DOHH2 (cell line): ENCODE data around the gene AKAP7.

Source experiments
- H3F3A ChIP-seq: fragments of 200-600 bp; sonication (generic), shearing (Covaris generic); 2 replicates; pipeline ENCODE4 v1.6.0; 2016; ENCODE audit warnings: antibody characterized with exemption, mild to moderate bottlenecking; ENCODE audit not compliant: control insufficient read depth, insufficient read depth
- H3K27ac ChIP-seq: fragments of 200-600 bp; sonication (generic); 2 replicates; pipeline ENCODE4 v1.5.1; 2014; ENCODE audit warnings: low read depth, mild to moderate bottlenecking, low read length, moderate library complexity
- H3K27me3 ChIP-seq: fragments of 200-600 bp; sonication (generic); 2 replicates; pipeline ENCODE4 v1.6.1; 2014; ENCODE audit warnings: mild to moderate bottlenecking, low read length, mixed read lengths; ENCODE audit not compliant: control insufficient read depth
- H3K36me3 ChIP-seq: fragments of 200-600 bp; sonication (generic); 2 replicates; pipeline ENCODE4 v1.6.1; 2014; ENCODE audit warnings: mild to moderate bottlenecking, low read length, moderate library complexity, mixed read lengths; ENCODE audit not compliant: control insufficient read depth
- H3K4me1 ChIP-seq: fragments of 200-600 bp; sonication (generic); 2 replicates; pipeline ENCODE4 v1.6.1; 2014; ENCODE audit warnings: mild to moderate bottlenecking, low read length, mixed read lengths; ENCODE audit not compliant: control insufficient read depth
- H3K4me2 ChIP-seq: fragments of 200-600 bp; sonication (generic); 2 replicates; pipeline ENCODE4 v1.6.0; 2014; ENCODE audit warnings: mild to moderate bottlenecking, low read length, moderate library complexity
- H3K4me3 ChIP-seq: fragments of 200-600 bp; sonication (generic); 2 replicates; pipeline ENCODE4 v1.5.1; 2014; ENCODE audit warnings: mild to moderate bottlenecking, low read length, mixed read lengths
- H3K79me2 ChIP-seq: fragments of 200-600 bp; sonication (generic); 2 replicates; pipeline ENCODE4 v1.6.1; 2014; ENCODE audit warnings: mild to moderate bottlenecking, low read length, mixed read lengths; ENCODE audit not compliant: control insufficient read depth
- H3K9me2 ChIP-seq: fragments of 200-600 bp; sonication (generic); replicated peaks from 2 replicates; pipeline ENCODE4 v1.6.1; 2014; ENCODE audit warnings: mild to moderate bottlenecking, low read length, mixed read lengths; ENCODE audit not compliant: control insufficient read depth
- H3K9me3 ChIP-seq: fragments of 200-600 bp; sonication (generic); 2 replicates; pipeline ENCODE4 v1.6.1; 2014; ENCODE audit warnings: antibody characterized with exemption, low read length, mixed read lengths; ENCODE audit not compliant: control insufficient read depth, insufficient read depth
- H4K20me1 ChIP-seq: fragments of 200-600 bp; sonication (generic); 2 replicates; pipeline ENCODE4 v1.6.0; 2014; ENCODE audit warnings: low read depth, mild to moderate bottlenecking, antibody characterized with exemption, low read length, moderate library complexity; ENCODE audit not compliant: control insufficient read depth, insufficient read depth
- CTCF ChIP-seq: fragments of 200-600 bp; sonication (generic); IDR thresholded peaks from one replicate; pipeline ENCODE4 v1.5.1; 2014; ENCODE audit warnings: antibody characterized with exemption, mild to moderate bottlenecking, low read depth, low read length; ENCODE audit not compliant: poor library complexity, severe bottlenecking
- EZH2phosphoT487 ChIP-seq: fragments of 200-600 bp; sonication (generic); IDR thresholded peaks from 2 replicates; pipeline ENCODE4 v1.6.1; 2017; ENCODE audit warnings: borderline replicate concordance, mild to moderate bottlenecking, antibody characterized with exemption, low read length, moderate library complexity, mixed read lengths

Gene AKAP7

GRCh38 chr6:131305037-131305850 is 170.0 kb downstream of the AKAP7 start:
- H3K36me3 ChIP-seq, result no peaks in the 10 kb centered on the region
- no peaks in the 10 kb centered on the region for H3K9me2 ChIP-seq
- no peaks in the 10 kb centered on the region; the same call in 1 of the 2 replicates for H3K9me3 ChIP-seq
- TF ChIP-seq CTCF (no peak), EZH2phosphoT487 (no peak)
- no peak overlapping the region for H3K4me2 ChIP-seq
- no peak overlapping the region for H3K27ac ChIP-seq
- H3K4me3 ChIP-seq, result no peak overlapping the region
- no peaks in the 10 kb centered on the region for H3K4me1 ChIP-seq
- H4K20me1 ChIP-seq, result no peaks in the 10 kb centered on the region
- peaks cover 7% of the 10 kb centered on the region for H3K27me3 ChIP-seq
- no peaks in the 10 kb centered on the region for H3F3A ChIP-seq
- no peaks in the 10 kb centered on the region for H3K79me2 ChIP-seq

DNA sequence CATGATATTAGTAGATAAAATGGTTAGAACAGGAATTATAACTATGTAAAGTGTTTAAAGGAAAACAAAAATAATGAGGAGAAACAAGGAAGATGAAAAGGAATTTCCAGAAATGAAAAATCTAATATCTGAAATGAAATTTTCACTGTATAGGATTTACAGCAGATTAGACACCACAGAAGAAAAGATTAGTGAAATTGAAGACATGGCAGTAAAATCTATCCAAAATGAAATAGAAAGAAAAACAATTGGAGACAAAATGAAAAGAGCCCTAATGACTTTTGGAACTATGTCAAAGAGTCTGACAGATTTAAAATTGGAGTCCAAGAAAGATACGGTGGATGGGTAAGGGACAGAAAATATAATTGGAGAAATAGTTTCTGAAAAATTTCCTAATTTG is 174.2 kb downstream of the AKAP7 start:
- Histone ChIP-seq H3K4me3 (no peak overlapping the region), H3K27me3 (no peaks in the 10 kb centered on the region)
- TF ChIP-seq EZH2phosphoT487 (no peak), CTCF (no peak)

DNA sequence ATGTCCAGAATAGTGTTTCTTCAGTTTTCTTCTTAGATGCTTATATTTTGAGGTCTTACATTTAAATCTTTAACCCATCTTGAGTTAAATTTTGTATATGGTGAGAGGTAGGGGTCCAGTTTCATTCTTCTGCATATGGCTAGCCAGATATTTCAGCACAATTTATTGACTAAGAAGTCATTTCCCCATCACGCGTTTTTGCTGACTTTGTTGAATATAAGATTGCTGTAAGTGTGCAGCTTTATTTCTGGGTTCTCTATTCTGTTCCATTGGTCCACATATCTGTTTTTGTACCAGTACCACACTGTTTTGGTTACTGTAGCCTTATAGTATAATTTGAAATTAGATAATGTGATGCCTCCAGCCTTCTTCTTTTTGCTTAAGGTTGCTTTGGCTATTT is 179.6 kb downstream of the AKAP7 start:
- Histone ChIP-seq H3K9me2 (no peaks in the 10 kb centered on the region), H3K27me3 (no peaks in the 10 kb centered on the region; the same call in 1 of the 2 replicates), H3K36me3 (no peaks in the 10 kb centered on the region), H4K20me1 (no peaks in the 10 kb centered on the region), H3K79me2 (no peaks in the 10 kb centered on the region), H3F3A (no peaks in the 10 kb centered on the region), H3K4me2 (no peak overlapping the region), H3K4me1 (no peaks in the 10 kb centered on the region), H3K27ac (no peak overlapping the region), H3K9me3 (no peaks in the 10 kb centered on the region), H3K4me3 (no peak overlapping the region)
- TF ChIP-seq CTCF (no peak), EZH2phosphoT487 (no peak)

More for the DNA sequence above, 174.2 kb downstream of the AKAP7 start:
- H3K4me1 ChIP-seq, result no peaks in the 10 kb centered on the region
- no peaks in the 10 kb centered on the region; the same call in 1 of the 2 replicates for H3K9me3 ChIP-seq
- H3K36me3 ChIP-seq, result no peaks in the 10 kb centered on the region
- H3K79me2 ChIP-seq, result no peaks in the 10 kb centered on the region
- no peaks in the 10 kb centered on the region for H3K9me2 ChIP-seq
- no peak overlapping the region for H3K4me2 ChIP-seq
- H3K27ac ChIP-seq, result no peak overlapping the region
- no peaks in the 10 kb centered on the region for H3F3A ChIP-seq
- H4K20me1 ChIP-seq, result no peaks in the 10 kb centered on the region
